OCI-LY1 (cell line): ENCODE data around the gene TRPM1.

ENCODE experiments used
- EZH2 ChIP-seq: fragments of 200-600 bp; sonication (generic), shearing (Covaris generic); IDR thresholded peaks from 2 replicates; pipeline ENCODE4 v1.8.0; 2017; ENCODE audit warnings: borderline replicate concordance, mixed run types, mild to moderate bottlenecking, antibody characterized with exemption, low read length, moderate library complexity, mixed read lengths
- TF ChIP-seq, protein P1 (sequence below): fragments of 200-600 bp; sonication (generic), shearing (Covaris generic); IDR thresholded peaks from 2 replicates; pipeline ENCODE4 v1.5.1; 2017; ENCODE audit warnings: mild to moderate bottlenecking, antibody characterized with exemption, low read length, moderate library complexity, mixed read lengths

DNA sequence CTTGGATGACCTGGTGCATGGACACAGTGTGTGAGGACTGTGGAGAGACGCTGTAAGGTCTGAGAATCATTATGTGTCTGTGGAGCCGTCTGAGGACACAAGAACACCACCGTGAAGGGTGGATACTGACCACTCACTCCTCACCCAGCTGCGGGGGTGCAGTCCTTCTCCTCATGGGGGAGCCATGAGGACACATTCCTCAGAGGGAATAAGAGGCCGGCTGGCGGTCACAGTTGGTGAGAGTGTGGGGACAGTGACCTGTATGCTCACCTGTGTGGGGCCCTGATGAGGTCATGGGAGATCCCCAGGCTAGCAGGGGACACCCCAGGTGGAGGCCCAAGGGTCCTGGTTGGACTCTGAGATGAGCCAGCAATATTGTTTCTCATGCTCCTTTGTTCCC lies 2.5 kb upstream of the TRPM1 start:
- TF ChIP-seq, protein P1, sequence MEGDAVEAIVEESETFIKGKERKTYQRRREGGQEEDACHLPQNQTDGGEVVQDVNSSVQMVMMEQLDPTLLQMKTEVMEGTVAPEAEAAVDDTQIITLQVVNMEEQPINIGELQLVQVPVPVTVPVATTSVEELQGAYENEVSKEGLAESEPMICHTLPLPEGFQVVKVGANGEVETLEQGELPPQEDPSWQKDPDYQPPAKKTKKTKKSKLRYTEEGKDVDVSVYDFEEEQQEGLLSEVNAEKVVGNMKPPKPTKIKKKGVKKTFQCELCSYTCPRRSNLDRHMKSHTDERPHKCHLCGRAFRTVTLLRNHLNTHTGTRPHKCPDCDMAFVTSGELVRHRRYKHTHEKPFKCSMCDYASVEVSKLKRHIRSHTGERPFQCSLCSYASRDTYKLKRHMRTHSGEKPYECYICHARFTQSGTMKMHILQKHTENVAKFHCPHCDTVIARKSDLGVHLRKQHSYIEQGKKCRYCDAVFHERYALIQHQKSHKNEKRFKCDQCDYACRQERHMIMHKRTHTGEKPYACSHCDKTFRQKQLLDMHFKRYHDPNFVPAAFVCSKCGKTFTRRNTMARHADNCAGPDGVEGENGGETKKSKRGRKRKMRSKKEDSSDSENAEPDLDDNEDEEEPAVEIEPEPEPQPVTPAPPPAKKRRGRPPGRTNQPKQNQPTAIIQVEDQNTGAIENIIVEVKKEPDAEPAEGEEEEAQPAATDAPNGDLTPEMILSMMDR, result no peak
- no peak for TF ChIP-seq EZH2
